Transverse colon (tissue), 4 donors: ENCODE measurements around the gene BGN. TPM values are rescaled to one million over a fixed set of nuclear protein-coding genes. Genes with fewer than 3 reads are reported as not detected.

Source experiments
- DNase-seq: peaks from one replicate; pipeline ENCODE4 v3.0.0-alpha.2; 2019
- H3K27ac ChIP-seq, 4 donors: fragments of 200-600 bp; sonication (generic); 2 replicates each; pipeline ENCODE4 v1.5.1; 2016 to 2018; ENCODE audit warnings: inconsistent platforms in 4 of 4
- H3K27me3 ChIP-seq: fragments of 200-600 bp; sonication (generic); 2 replicates; pipeline ENCODE4 v1.5.1; 2017; ENCODE audit warnings: inconsistent platforms
- H3K36me3 ChIP-seq, 4 donors: fragments of 200-600 bp; sonication (generic); 2 replicates each; pipeline ENCODE4 v1.5.1; 2017 to 2019; ENCODE audit warnings: inconsistent platforms in 4 of 4
- H3K4me1 ChIP-seq, 4 donors: fragments of 200-600 bp; sonication (generic); 2 replicates each; pipeline ENCODE4 v1.5.1; 2017 to 2020; ENCODE audit warnings: inconsistent platforms in 4 of 4
- H3K4me3 ChIP-seq, 4 donors: fragments of 200-600 bp; sonication (generic); 1 replicate in 1 of 4; 2 replicates in 3 of 4; pipeline versions ENCODE4 v1.5.1 to v1.6.1; 2017 to 2019; ENCODE audit warnings: inconsistent platforms in 4 of 4
- H3K9me3 ChIP-seq, 2 donors: fragments of 200-600 bp; sonication (generic); 2 replicates each; pipeline ENCODE4 v1.5.1; 2017 to 2019; ENCODE audit warnings: inconsistent platforms in 2 of 2
- EP300 ChIP-seq: sonication (generic); formaldehyde crosslinking; IDR thresholded peaks from one replicate; pipeline ENCODE4 v1.6.1; 2017; ENCODE audit warnings: antibody characterized with exemption, low read depth
- POLR2A ChIP-seq: fragments of 450-650 bp; IDR thresholded peaks from one replicate; pipeline ENCODE4 v1.6.1; 2016; ENCODE audit warnings: antibody characterized with exemption, mild to moderate bottlenecking, moderate library complexity
- POLR2AphosphoS5 ChIP-seq, 3 donors: sonication (generic); formaldehyde crosslinking; IDR thresholded peaks; one replicate each; pipeline ENCODE4 v1.6.1; 2016; ENCODE audit warnings: antibody characterized with exemption in 3 of 3
- WGBS, 2 donors: methylation state at CpG; one replicate each; pipeline ENCODE4 v1.1.5; 2018; ENCODE audit warnings: low coverage in 1 of 2; 5-methylcytosine and 5-hydroxymethylcytosine counted together
- in situ Hi-C, 4 donors: fragments of 200-750 bp; cut with MboI; loops; one replicate each; pipeline versions ENCODE4 v1.15.0 to v1.15.1; 2017; ENCODE audit warnings: low sequenced_read_pairs in 3 of 4, low pct_ligation_motif_present in 1 of 4, low pct_unique_long_range_greater_than_20kb in 1 of 4
- intact Hi-C: fragments of 100-400 bp; cut with DNase I; formaldehyde crosslinking; loops from one replicate; pipeline ENCODE4 v1.15.1; 2023; ENCODE audit warnings: low total_unique reads
- total RNA-seq, 4 donors: library from RNA; depleted of rRNA; stranded (reverse); fragments of >200 nt; gene quantifications; one replicate each; pipeline ENCODE4 v1.1.0, GENCODE V29; 2016
- TF ChIP-seq, protein P1 (sequence below), 5 experiments: fragments of 200-600 bp in 3 of 5; fragments of 450-650 bp in 2 of 5; sonication (generic) in 3 of 5; IDR thresholded peaks; 1 replicate in 2 of 5; 2 replicates in 3 of 5; pipeline ENCODE4 v1.5.1; 2016 to 2017; ENCODE audit warnings: antibody characterized with exemption in 5 of 5, inconsistent platforms in 3 of 5, mild to moderate bottlenecking in 2 of 5, moderate library complexity in 1 of 5

BGN gene
- total RNA-seq, 4 donors from 2014 or later = 3.8 to 67.1 (median 10.5) TPM

DNA sequence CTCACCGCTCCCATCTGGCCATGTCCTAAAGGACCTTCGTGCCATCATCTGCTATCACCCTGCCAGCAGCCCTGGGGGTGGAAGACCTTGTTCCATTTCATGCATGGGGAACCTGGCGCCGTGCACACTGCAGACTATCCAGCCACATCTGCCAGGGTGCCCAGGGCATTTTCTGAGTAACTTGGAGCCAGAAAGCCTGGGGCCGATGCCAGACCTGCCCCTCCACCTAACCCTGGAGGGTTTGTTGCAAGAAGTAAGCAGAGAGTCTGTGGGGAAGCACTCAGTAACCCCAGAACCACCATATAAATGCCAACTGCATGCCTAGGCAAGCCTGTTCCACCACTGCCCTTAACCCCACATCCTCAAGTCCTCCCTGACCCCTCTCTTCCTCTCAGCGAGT lies 31.7 kb upstream of the BGN start:
- WGBS, 2 donors = 77% methylated on average over 5 of the region's 6 CpGs; no CpG with 5 or more reads in 1 of the 2 donors

DNA sequence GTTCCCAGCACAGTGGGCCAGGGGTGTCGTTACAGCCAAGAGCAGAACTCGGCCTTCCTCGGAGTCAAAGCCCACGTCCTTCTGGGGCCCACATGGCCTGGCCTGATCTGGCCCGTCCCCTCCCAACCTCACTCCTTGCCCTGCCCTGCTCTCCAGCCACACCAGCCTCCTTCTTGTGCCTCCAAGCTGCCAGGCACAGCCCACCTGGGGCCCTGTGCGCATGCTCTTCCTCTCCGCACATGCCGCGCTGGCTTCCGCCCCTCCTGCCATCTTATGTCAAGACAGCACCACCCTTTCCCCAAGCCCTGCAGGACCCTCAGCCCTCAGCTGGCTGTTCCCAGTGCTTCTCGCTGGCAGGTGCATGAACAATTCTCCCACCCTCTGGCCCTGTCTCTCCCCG lies 31.2 kb upstream of the BGN start:
- no peak overlapping the region for H3K4me3 ChIP-seq
- WGBS, 2 donors = 77% methylated on average over 12 of the region's 12 CpGs; no CpG with 5 or more reads in 1 of the 2 donors
- no peaks in the 10 kb centered on the region for H3K36me3 ChIP-seq
- no peak for DNase-seq
- no peak overlapping the region for H3K27ac ChIP-seq
- TF ChIP-seq POLR2A = no peak
- no peak for TF ChIP-seq EP300
- no peak for TF ChIP-seq POLR2AphosphoS5 (IDR thresholded peaks at IDR 0.05)
- TF ChIP-seq, protein P1, sequence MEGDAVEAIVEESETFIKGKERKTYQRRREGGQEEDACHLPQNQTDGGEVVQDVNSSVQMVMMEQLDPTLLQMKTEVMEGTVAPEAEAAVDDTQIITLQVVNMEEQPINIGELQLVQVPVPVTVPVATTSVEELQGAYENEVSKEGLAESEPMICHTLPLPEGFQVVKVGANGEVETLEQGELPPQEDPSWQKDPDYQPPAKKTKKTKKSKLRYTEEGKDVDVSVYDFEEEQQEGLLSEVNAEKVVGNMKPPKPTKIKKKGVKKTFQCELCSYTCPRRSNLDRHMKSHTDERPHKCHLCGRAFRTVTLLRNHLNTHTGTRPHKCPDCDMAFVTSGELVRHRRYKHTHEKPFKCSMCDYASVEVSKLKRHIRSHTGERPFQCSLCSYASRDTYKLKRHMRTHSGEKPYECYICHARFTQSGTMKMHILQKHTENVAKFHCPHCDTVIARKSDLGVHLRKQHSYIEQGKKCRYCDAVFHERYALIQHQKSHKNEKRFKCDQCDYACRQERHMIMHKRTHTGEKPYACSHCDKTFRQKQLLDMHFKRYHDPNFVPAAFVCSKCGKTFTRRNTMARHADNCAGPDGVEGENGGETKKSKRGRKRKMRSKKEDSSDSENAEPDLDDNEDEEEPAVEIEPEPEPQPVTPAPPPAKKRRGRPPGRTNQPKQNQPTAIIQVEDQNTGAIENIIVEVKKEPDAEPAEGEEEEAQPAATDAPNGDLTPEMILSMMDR (IDR thresholded peaks at IDR 0.05) = no peak
- no peaks in the 10 kb centered on the region for H3K4me1 ChIP-seq
- H3K9me3 ChIP-seq = no peaks in the 10 kb centered on the region
- in situ Hi-C loops = no loop called here
- H3K27me3 ChIP-seq = no peaks in the 10 kb centered on the region
- intact Hi-C loops = no loop called here

More for the DNA sequence above, 31.7 kb upstream of the BGN start:
- Histone ChIP-seq H3K9me3 (no peaks in the 10 kb centered on the region), H3K27me3 (no peaks in the 10 kb centered on the region), H3K4me3 (no peak overlapping the region), H3K27ac (no peak overlapping the region), H3K36me3 (no peaks in the 10 kb centered on the region), H3K4me1 (no peaks in the 10 kb centered on the region)
- intact Hi-C loops = no loop called here
- DNase-seq = no peak
- in situ Hi-C loops = no loop called here
- TF ChIP-seq POLR2AphosphoS5 (IDR thresholded peaks at IDR 0.05) (no peak), EP300 (no peak), POLR2A (no peak)
- TF ChIP-seq, protein P1 (IDR thresholded peaks at IDR 0.05) = no peak

DNA sequence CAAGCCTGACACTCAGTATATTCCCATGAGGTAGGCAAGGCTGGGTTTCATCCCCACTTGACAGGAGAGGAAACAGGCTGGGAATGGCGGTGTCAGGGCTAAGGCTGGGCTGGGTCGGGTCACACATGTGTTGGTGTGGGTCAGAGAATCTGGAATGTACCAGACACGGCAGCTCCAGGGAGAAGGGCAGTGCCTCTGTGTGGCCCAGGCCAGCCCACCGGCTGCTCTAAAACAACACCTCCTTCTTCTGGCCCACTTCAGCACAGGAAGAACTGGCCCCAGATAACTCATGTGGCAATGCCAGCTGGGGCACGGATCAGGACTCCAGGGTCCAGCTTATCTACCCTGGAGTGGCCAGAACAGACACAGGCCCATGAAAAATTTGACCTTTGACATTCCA lies 30.7 kb upstream of the BGN start:
- Histone ChIP-seq H3K27me3 (no peaks in the 10 kb centered on the region), H3K27ac (no peak overlapping the region), H3K9me3 (no peaks in the 10 kb centered on the region), H3K4me3 (no peak overlapping the region), H3K36me3 (no peaks in the 10 kb centered on the region), H3K4me1 (peaks cover 0 to 4% (median 0%) of the 10 kb centered on the region in 4 donors)
- intact Hi-C loops = no loop called here
- in situ Hi-C loops = no loop called here
- DNase-seq = no peak
- WGBS, 2 donors = 88% methylated on average over 5 of the region's 5 CpGs; no CpG with 5 or more reads in 1 of the 2 donors
- TF ChIP-seq, protein P1 (IDR thresholded peaks at IDR 0.05) = no peak
- TF ChIP-seq POLR2AphosphoS5 (IDR thresholded peaks at IDR 0.05) (no peak), POLR2A (no peak), EP300 (no peak)

DNA sequence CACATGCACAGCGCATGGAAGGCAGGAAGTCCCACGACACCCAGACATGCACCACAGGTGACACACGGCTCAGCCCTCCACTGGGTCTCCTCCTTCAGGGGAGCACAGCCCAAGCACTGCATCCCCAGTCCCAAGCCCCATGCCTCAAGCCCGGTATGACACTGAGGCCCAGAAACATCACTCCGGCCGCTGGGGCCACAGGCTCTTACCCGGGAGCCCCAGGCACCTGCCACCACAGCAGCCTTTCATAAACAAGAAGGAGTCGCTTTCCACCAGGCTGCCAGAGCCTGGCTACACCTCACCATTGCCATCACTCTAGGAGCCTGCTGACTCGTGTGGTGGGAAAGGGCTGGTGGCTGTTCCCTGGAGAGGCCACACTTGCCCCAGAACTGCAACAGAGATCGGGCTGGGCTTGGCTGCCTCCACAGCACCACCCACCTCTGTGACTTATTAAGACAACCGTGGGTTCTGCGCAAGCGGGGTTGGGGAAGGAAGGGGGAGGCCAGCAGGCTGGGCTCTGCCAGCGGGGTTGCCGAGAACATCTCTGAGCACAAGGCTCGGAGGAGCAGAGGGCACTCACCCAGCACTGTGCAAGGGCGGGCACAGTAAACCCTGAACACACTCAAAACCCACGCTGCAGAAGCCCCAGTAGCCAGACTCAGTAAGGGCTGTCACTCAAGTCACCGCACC lies 28.9 kb upstream of the BGN start:
- Histone ChIP-seq H3K4me1 (peaks cover 0 to 11% (median 8%) of the 10 kb centered on the region in 4 donors), H3K36me3 (no peaks in the 10 kb centered on the region), H3K27ac (no peak overlapping the region), H3K27me3 (no peaks in the 10 kb centered on the region), H3K4me3 (no peak overlapping the region), H3K9me3 (no peaks in the 10 kb centered on the region)
- DNase-seq = no peak
- TF ChIP-seq POLR2AphosphoS5 (IDR thresholded peaks at IDR 0.05) (no peak), POLR2A (no peak), EP300 (no peak)
- TF ChIP-seq, protein P1 (IDR thresholded peaks at IDR 0.05) = no peak
- intact Hi-C loops (no loop called here), in situ Hi-C loops (no loop called here)
- 88% methylated on average over 18 of the region's 19 CpGs; no CpG with 5 or more reads in 1 of the 2 donors for WGBS, 2 donors
